ENCODE data around the gene ZNF775.

The ZNF775 gene

GRCh38 chr7:150346922-150347321 is 32.2 kb upstream of the ZNF775 start:
- DNase-seq (ENCODE audit: low spot score), result no peak

GRCh38 chr7:150351587-150352194 is 27.4 kb upstream of the ZNF775 start:
- no peak for DNase-seq (ENCODE audit: low spot score)

- DNase-seq (ENCODE audit: low spot score), result no peak
Measured at GRCh38 chr7:150355666-150356059, 23.5 kb upstream of the ZNF775 start.

- peak; percentile 57 for DNase-seq (ENCODE audit: low spot score)
Measured at GRCh38 chr7:150356265-150356897, 22.7 kb upstream of the ZNF775 start.

- DNase-seq (ENCODE audit: low spot score), result no peak
Measured at GRCh38 chr7:150357270-150357669, 21.9 kb upstream of the ZNF775 start.

- DNase-seq (ENCODE audit: low spot score), result no peak
Measured at GRCh38 chr7:150357771-150358427, 21.2 kb upstream of the ZNF775 start.

GRCh38 chr7:150358433-150358832 is 20.7 kb upstream of the ZNF775 start:
- DNase-seq (ENCODE audit: low spot score), result no peak

- DNase-seq (ENCODE audit: low spot score), result no peak
Measured at GRCh38 chr7:150358988-150359621, 20.0 kb upstream of the ZNF775 start.

GRCh38 chr7:150359622-150360362 is 19.3 kb upstream of the ZNF775 start:
- DNase-seq (ENCODE audit: low spot score), result no peak

GRCh38 chr7:150360363-150361058 is 18.6 kb upstream of the ZNF775 start:
- no peak for DNase-seq (ENCODE audit: low spot score)

- DNase-seq (ENCODE audit: low spot score), result no peak
Measured at GRCh38 chr7:150361402-150361801, 17.7 kb upstream of the ZNF775 start.

- no peak for DNase-seq (ENCODE audit: low spot score)
Measured at GRCh38 chr7:150361807-150362621, 17.1 kb upstream of the ZNF775 start.

- DNase-seq (ENCODE audit: low spot score), result no peak
Measured at GRCh38 chr7:150363370-150363769, 15.8 kb upstream of the ZNF775 start.

- DNase-seq (ENCODE audit: low spot score), result no peak
Measured at GRCh38 chr7:150363872-150364271, 15.3 kb upstream of the ZNF775 start.

GRCh38 chr7:150365194-150365593 is 13.9 kb upstream of the ZNF775 start:
- DNase-seq (ENCODE audit: low spot score), result no peak

GRCh38 chr7:150365673-150366398 is 13.3 kb upstream of the ZNF775 start:
- DNase-seq (ENCODE audit: low spot score), result no peak

GRCh38 chr7:150367677-150368095 is 11.4 kb upstream of the ZNF775 start:
- DNase-seq (ENCODE audit: low spot score), result no peak

GRCh38 chr7:150368096-150368883 is 10.8 kb upstream of the ZNF775 start, which contains the start of gene REPIN1:
TSS of gene REPIN1 (plus strand) at chr7:150368822. CDS start at chr7:150369712, 890 bp downstream.
- peak; percentile 94 for DNase-seq (ENCODE audit: low spot score)

Measured in GM03348 (cell line).